ENCODE results near the gene ZC3H7B.
A peak's percentile ranks its signal among the peaks of the same experiment; 100 is the strongest.

The ZC3H7B gene

GRCh38 chr22:41366323-41367029, 65.2 kb downstream of the ZC3H7B start:
- DNase-seq (ENCODE audit: insufficient read length, low spot score) (no peak), FAIRE-seq (no peak)
- TF ChIP-seq TAF1 (IDR thresholded peaks at IDR 0.05; ENCODE audit: low read depth, low read length) (no peak), POU2F2 (IDR thresholded peaks at IDR 0.05; ENCODE audit: low read depth, low read length) (no peak), POLR2AphosphoS5 (IDR thresholded peaks at IDR 0.05; ENCODE audit: low read depth, low read length) (no peak), POLR2A (IDR thresholded peaks at IDR 0.05; ENCODE audit: low read depth, low read length) (no peak), PAX5 (IDR thresholded peaks at IDR 0.05; ENCODE audit: insufficient read depth, low read length, severe bottlenecking) (no peak), SPI1 (IDR thresholded peaks at IDR 0.05; ENCODE audit: low read depth, low read length) (no peak)

DNA sequence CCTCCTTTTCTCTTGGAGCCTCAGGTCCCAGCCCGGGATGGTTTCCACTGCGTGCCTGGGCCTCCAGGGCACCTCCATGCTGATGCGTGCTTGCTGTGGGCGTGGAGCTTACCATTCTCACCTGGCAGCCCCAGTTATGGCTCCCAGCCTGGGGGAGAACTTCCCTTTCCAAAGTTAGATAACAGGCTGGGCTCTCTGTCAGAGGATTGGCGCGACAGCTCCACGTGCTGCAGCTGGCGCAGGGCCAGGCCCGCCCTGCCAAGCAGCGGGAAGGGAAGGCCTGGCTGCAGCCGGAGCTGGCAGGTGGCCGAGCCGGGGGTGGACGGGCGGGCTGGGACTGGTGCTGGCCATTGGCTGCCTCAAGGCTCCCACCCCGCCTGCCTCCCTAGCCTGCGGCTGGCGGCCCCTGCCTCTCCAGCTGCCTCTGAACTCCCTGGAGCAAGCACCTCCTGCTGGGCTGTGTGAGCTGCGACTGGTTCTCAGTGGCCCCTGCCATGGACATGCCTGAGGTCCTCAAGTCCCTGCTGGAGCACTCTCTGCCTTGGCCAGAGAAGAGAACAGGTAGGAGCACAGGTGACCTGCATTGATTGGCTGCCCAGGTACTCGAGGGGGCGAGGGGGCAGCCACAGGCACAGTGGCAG, 65.8 kb downstream of the ZC3H7B start:
- FAIRE-seq (peak; percentile 16), DNase-seq (ENCODE audit: insufficient read length, low spot score) (no peak)
- no peak for TF ChIP-seq POLR2A (IDR thresholded peaks at IDR 0.05; ENCODE audit: low read depth, low read length)
- no peak for TF ChIP-seq POU2F2 (IDR thresholded peaks at IDR 0.05; ENCODE audit: low read depth, low read length)
- no peak for TF ChIP-seq TAF1 (IDR thresholded peaks at IDR 0.05; ENCODE audit: low read depth, low read length)
- no peak for TF ChIP-seq POLR2AphosphoS5 (IDR thresholded peaks at IDR 0.05; ENCODE audit: low read depth, low read length)
- no peak for TF ChIP-seq SPI1 (IDR thresholded peaks at IDR 0.05; ENCODE audit: low read depth, low read length)
- no peak for TF ChIP-seq PAX5 (IDR thresholded peaks at IDR 0.05; ENCODE audit: insufficient read depth, low read length, severe bottlenecking)

DNA sequence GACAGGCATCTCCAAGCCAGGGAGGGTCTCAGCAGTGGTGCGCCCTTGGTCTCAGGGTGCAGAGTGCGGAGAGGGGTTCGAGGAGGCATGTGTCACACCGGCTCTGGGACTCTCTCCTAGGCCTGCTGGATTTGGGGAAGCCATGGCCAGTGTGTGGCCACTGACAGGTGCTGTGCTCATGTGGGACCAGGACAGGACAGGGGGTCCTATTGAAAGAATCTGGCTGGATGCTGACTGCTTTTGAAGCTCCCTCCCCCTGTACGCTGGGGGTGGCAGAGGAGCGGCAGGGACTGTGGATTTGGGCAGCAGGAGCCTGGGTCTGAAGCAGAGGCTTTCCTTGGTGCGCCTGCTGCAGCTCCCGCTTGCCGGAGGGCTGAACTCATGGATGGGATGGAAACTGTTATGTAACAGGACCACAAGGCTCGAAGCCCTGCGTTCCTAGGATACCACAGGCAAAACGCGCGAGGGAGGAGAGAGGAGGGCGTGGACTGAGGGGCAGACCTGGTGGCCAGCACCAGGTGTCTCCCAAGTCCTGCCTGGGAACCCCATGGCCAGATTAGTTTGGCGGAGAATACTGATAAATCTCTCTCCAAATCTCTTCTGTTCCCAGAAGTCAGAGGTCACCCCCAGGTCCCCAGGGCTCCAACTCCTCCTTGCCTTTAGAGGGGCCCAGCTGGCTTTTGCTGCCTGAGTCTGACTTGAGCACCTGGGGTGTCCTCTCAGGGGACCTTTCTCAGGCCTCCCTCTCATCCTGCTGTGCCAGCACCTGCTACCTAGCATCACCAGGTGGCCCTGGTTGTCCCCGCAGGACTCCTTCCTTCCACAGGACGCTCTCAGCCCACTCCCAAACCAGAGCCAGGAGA, 66.6 kb downstream of the ZC3H7B start:
- no peak for DNase-seq (ENCODE audit: insufficient read length, low spot score)
- no peak for FAIRE-seq
- TF ChIP-seq POU2F2 (IDR thresholded peaks at IDR 0.05; ENCODE audit: low read depth, low read length), result no peak
- TF ChIP-seq TAF1 (IDR thresholded peaks at IDR 0.05; ENCODE audit: low read depth, low read length), result no peak
- no peak for TF ChIP-seq PAX5 (IDR thresholded peaks at IDR 0.05; ENCODE audit: insufficient read depth, low read length, severe bottlenecking)
- TF ChIP-seq SPI1 (IDR thresholded peaks at IDR 0.05; ENCODE audit: low read depth, low read length), result no peak
- TF ChIP-seq POLR2A (IDR thresholded peaks at IDR 0.05; ENCODE audit: low read depth, low read length), result no peak
- TF ChIP-seq POLR2AphosphoS5 (IDR thresholded peaks at IDR 0.05; ENCODE audit: low read depth, low read length), result no peak

- FAIRE-seq (no peak), DNase-seq (ENCODE audit: insufficient read length, low spot score) (no peak)
- TF ChIP-seq PAX5 (IDR thresholded peaks at IDR 0.05; ENCODE audit: insufficient read depth, low read length, severe bottlenecking), result no peak
- TF ChIP-seq POLR2AphosphoS5 (IDR thresholded peaks at IDR 0.05; ENCODE audit: low read depth, low read length), result no peak
- no peak for TF ChIP-seq POLR2A (IDR thresholded peaks at IDR 0.05; ENCODE audit: low read depth, low read length)
- TF ChIP-seq TAF1 (IDR thresholded peaks at IDR 0.05; ENCODE audit: low read depth, low read length), result no peak
- TF ChIP-seq POU2F2 (IDR thresholded peaks at IDR 0.05; ENCODE audit: low read depth, low read length), result no peak
- no peak for TF ChIP-seq SPI1 (IDR thresholded peaks at IDR 0.05; ENCODE audit: low read depth, low read length)
Observed at GRCh38 chr22:41368543-41369423, 67.5 kb downstream of the ZC3H7B start.

DNA sequence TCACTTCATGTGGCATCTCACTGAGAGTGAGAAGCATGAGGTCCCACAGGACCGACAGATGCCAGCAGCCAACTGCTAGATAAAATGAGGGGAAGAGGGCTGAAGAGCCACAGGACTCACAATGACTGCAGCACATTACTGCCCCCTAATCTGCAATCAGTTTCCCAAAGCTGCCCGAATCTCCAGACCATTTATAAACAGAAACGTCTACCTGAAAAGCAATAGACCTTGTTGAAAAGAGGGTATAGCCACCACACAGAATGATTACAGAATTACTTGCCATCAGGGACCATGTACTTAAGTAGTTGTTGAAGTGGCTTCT, 68.1 kb downstream of the ZC3H7B start:
- TF ChIP-seq POLR2AphosphoS5 (IDR thresholded peaks at IDR 0.05; ENCODE audit: low read depth, low read length), result no peak
- no peak for TF ChIP-seq POU2F2 (IDR thresholded peaks at IDR 0.05; ENCODE audit: low read depth, low read length)
- no peak for TF ChIP-seq SPI1 (IDR thresholded peaks at IDR 0.05; ENCODE audit: low read depth, low read length)
- no peak for TF ChIP-seq POLR2A (IDR thresholded peaks at IDR 0.05; ENCODE audit: low read depth, low read length)
- no peak for TF ChIP-seq TAF1 (IDR thresholded peaks at IDR 0.05; ENCODE audit: low read depth, low read length)
- TF ChIP-seq PAX5 (IDR thresholded peaks at IDR 0.05; ENCODE audit: insufficient read depth, low read length, severe bottlenecking), result no peak
- DNase-seq (ENCODE audit: insufficient read length, low spot score) (no peak), FAIRE-seq (no peak)

GRCh38 chr22:41369837-41370236, 68.5 kb downstream of the ZC3H7B start:
- TF ChIP-seq POU2F2 (IDR thresholded peaks at IDR 0.05; ENCODE audit: low read depth, low read length) (no peak), POLR2A (IDR thresholded peaks at IDR 0.05; ENCODE audit: low read depth, low read length) (no peak), SPI1 (IDR thresholded peaks at IDR 0.05; ENCODE audit: low read depth, low read length) (no peak), TAF1 (IDR thresholded peaks at IDR 0.05; ENCODE audit: low read depth, low read length) (no peak), POLR2AphosphoS5 (IDR thresholded peaks at IDR 0.05; ENCODE audit: low read depth, low read length) (no peak), PAX5 (IDR thresholded peaks at IDR 0.05; ENCODE audit: insufficient read depth, low read length, severe bottlenecking) (no peak)
- DNase-seq (ENCODE audit: insufficient read length, low spot score), result no peak
- no peak for FAIRE-seq

GRCh38 chr22:41377846-41378245, 76.5 kb downstream of the ZC3H7B start:
- TF ChIP-seq SPI1 (IDR thresholded peaks at IDR 0.05; ENCODE audit: low read depth, low read length) (no peak), TAF1 (IDR thresholded peaks at IDR 0.05; ENCODE audit: low read depth, low read length) (no peak), POLR2A (IDR thresholded peaks at IDR 0.05; ENCODE audit: low read depth, low read length) (no peak), POLR2AphosphoS5 (IDR thresholded peaks at IDR 0.05; ENCODE audit: low read depth, low read length) (no peak), PAX5 (IDR thresholded peaks at IDR 0.05; ENCODE audit: insufficient read depth, low read length, severe bottlenecking) (no peak), POU2F2 (IDR thresholded peaks at IDR 0.05; ENCODE audit: low read depth, low read length) (no peak)
- no peak for FAIRE-seq
- DNase-seq (ENCODE audit: insufficient read length, low spot score), result no peak

- FAIRE-seq (no peak), DNase-seq (ENCODE audit: insufficient read length, low spot score) (no peak)
- TF ChIP-seq POLR2AphosphoS5 (IDR thresholded peaks at IDR 0.05; ENCODE audit: low read depth, low read length) (0 out of 2 replicates have a peak, but pooled peaks have one; percentile 36), PAX5 (IDR thresholded peaks at IDR 0.05; ENCODE audit: insufficient read depth, low read length, severe bottlenecking) (no peak)
Observed at GRCh38 chr22:41380993-41381328, 79.6 kb downstream of the ZC3H7B start.
